Right cardiac atrium (tissue), 5 donors: ENCODE measurements around the gene PBLD. TPM values are rescaled to one million over a fixed set of nuclear protein-coding genes. Genes with fewer than 3 reads are reported as not detected.
A peak's percentile ranks its signal among the peaks of the same experiment; 100 is the strongest.
"Not testable (repeated sequence)": the region's sequence is repeated elsewhere in the genome, so short reads cannot be mapped to it uniquely, and the experiment has no call there.

ENCODE experiments used
- ATAC-seq, 2 donors: fragments of 200-7000 bp; cut with Tn5 transposase; one replicate each; pipeline versions ENCODE4 v1.8.0 to v1.9.1; 2020; ENCODE audit warnings: moderate library complexity in 2 of 2, mild to moderate bottlenecking in 1 of 2
- DNase-seq, 3 donors: peaks; one replicate each; pipeline ENCODE4 v3.0.0-alpha.2; 2020
- H3K27ac ChIP-seq: one replicate; pipeline ENCODE4 v1.5.1; 2013; ENCODE audit warnings: mild to moderate bottlenecking, low read length, control low read depth, moderate library complexity
- H3K27me3 ChIP-seq: one replicate; pipeline ENCODE4 v1.6.1; 2013; ENCODE audit not compliant: control insufficient read depth, insufficient read depth
- H3K4me1 ChIP-seq: one replicate; pipeline ENCODE4 v1.6.1; 2013; ENCODE audit warnings: low read length; ENCODE audit not compliant: control insufficient read depth, insufficient read depth
- H3K4me3 ChIP-seq: one replicate; pipeline ENCODE4 v1.5.1; 2013; ENCODE audit warnings: low read length, control low read depth
- H3K9me3 ChIP-seq: one replicate; pipeline ENCODE4 v1.6.1; 2013; ENCODE audit warnings: low read length; ENCODE audit not compliant: control insufficient read depth
- WGBS: extraction: QIAGEN DNeasy Blood & Tissue Kit; methylation state at CpG from one replicate; pipeline ENCODE4 v1.1.7; 2013; 5-methylcytosine and 5-hydroxymethylcytosine counted together
- intact Hi-C, 4 donors: fragments of 100-400 bp; cut with DNase I; formaldehyde crosslinking; loops; one replicate each; pipeline versions ENCODE4 v1.11.0 to v1.14.0; 2022 to 2023
- polyA plus RNA-seq: library from polyadenylated mRNA; stranded (reverse); fragments of 200-250 nt; gene quantifications from one replicate; pipeline ENCODE4 v1.2.3, GENCODE V29; 2013
- total RNA-seq, 4 donors: library from RNA; stranded (reverse); fragmentation: NEBNext Ultra II Directional; extraction: Animal tissue kit (Norgen Biotek cat#: 25700); gene quantifications; one replicate each; pipeline ENCODE4 v1.2.1, GENCODE V29; 2021
- donor health status: healthy with polysubstance abuse.
- donor health status: DM: no; HTN: yes; CAD: no.
- donor health status: DM: no; HTN: no; CAD: no.
- donor health status: DM: no; HTN: yes; CAD: no; lungs with severe emphysema.
- donor health status: DM: yes; HTN: yes; CAD: no.

Gene PBLD
- total and polyA plus RNA-seq, 5 donors = 2.4 to 5.5 (median 3.1) TPM

- H3K4me3 ChIP-seq = no peak overlapping the region
- ATAC-seq = no peak
- H3K27ac ChIP-seq = no peak overlapping the region
- intact Hi-C loops = loop anchor here in 3 of 4 donors (5.0 to 10.0 kb wide), 4 partner anchors 88 to 448 kb away; no protein-coding TSS in a partner anchor
- 79% methylated on average over 5 of the region's 5 CpGs for WGBS
- DNase-seq = no peak
- H3K27me3 ChIP-seq = no peaks in the 10 kb centered on the region
- no peaks in the 10 kb centered on the region for H3K9me3 ChIP-seq
- H3K4me1 ChIP-seq = no peaks in the 10 kb centered on the region
Observed at GRCh38 chr10:68302871-68303270, 29.9 kb downstream of the PBLD start.

GRCh38 chr10:68302503-68302823 is 30.3 kb downstream of the PBLD start:
- no peaks in the 10 kb centered on the region for H3K4me1 ChIP-seq
- H3K27ac ChIP-seq = no peak overlapping the region
- DNase-seq (no peak), ATAC-seq (no peak)
- no peaks in the 10 kb centered on the region for H3K9me3 ChIP-seq
- no peaks in the 10 kb centered on the region for H3K27me3 ChIP-seq
- WGBS = 65% methylated on average over 2 of the region's 2 CpGs
- H3K4me3 ChIP-seq = no peak overlapping the region
- intact Hi-C loops = loop anchor here in 3 of 4 donors (5.0 to 10.0 kb wide), 4 partner anchors 88 to 448 kb away; no protein-coding TSS in a partner anchor

- ATAC-seq (peak; percentile 26 to 63), DNase-seq (no peak)
- WGBS = 46% methylated on average over 6 of the region's 6 CpGs
- H3K4me1 ChIP-seq = no peaks in the 10 kb centered on the region
- no peak overlapping the region for H3K4me3 ChIP-seq
- no peaks in the 10 kb centered on the region for H3K27me3 ChIP-seq
- no peaks in the 10 kb centered on the region for H3K9me3 ChIP-seq
- intact Hi-C loops = loop anchor here in 3 of 4 donors (5.0 to 10.0 kb wide), 4 partner anchors 87 to 447 kb away; no protein-coding TSS in a partner anchor
- no peak overlapping the region for H3K27ac ChIP-seq
Observed at GRCh38 chr10:68301790-68302502, 30.8 kb downstream of the PBLD start.

GRCh38 chr10:68301301-68301700 is 31.4 kb downstream of the PBLD start:
- intact Hi-C loops = loop anchor here in 3 of 4 donors (5.0 to 10.0 kb wide), 4 partner anchors 86 to 446 kb away; no protein-coding TSS in a partner anchor
- no peak for ATAC-seq

GRCh38 chr10:68296843-68297663 is 35.7 kb downstream of the PBLD start:
- no peaks in the 10 kb centered on the region for H3K4me1 ChIP-seq
- WGBS = 71% methylated on average over 9 of the region's 9 CpGs
- no peak overlapping the region for H3K4me3 ChIP-seq
- no peak for DNase-seq
- no peak overlapping the region for H3K27ac ChIP-seq
- no peaks in the 10 kb centered on the region for H3K27me3 ChIP-seq
- intact Hi-C loops = no loop called here
- no peak for ATAC-seq
- no peaks in the 10 kb centered on the region for H3K9me3 ChIP-seq

More at GRCh38 chr10:68301301-68301700, 31.4 kb downstream of the PBLD start:
- no peak overlapping the region for H3K27ac ChIP-seq
- DNase-seq = no peak
- 81% methylated on average over 3 of the region's 3 CpGs for WGBS
- no peaks in the 10 kb centered on the region for H3K27me3 ChIP-seq
- no peaks in the 10 kb centered on the region for H3K4me1 ChIP-seq
- H3K4me3 ChIP-seq = no peak overlapping the region
- no peaks in the 10 kb centered on the region for H3K9me3 ChIP-seq

- Histone ChIP-seq H3K27me3 (no peaks in the 10 kb centered on the region), H3K4me3 (no peak overlapping the region), H3K27ac (no peak overlapping the region), H3K4me1 (no peaks in the 10 kb centered on the region), H3K9me3 (no peaks in the 10 kb centered on the region)
- DNase-seq = no peak
- ATAC-seq = no peak
- intact Hi-C loops = no loop called here
Observed at GRCh38 chr10:68290736-68291135, 42.0 kb downstream of the PBLD start.

- intact Hi-C loops = no loop called here
- WGBS = 94% methylated on average over 4 of the region's 4 CpGs
- DNase-seq (no peak), ATAC-seq (no peak)
- no peaks in the 10 kb centered on the region for H3K9me3 ChIP-seq
- H3K4me1 ChIP-seq = no peaks in the 10 kb centered on the region
- no peak overlapping the region for H3K27ac ChIP-seq
- no peak overlapping the region for H3K4me3 ChIP-seq
- H3K27me3 ChIP-seq = no peaks in the 10 kb centered on the region
Observed at GRCh38 chr10:68288717-68289116, 44.0 kb downstream of the PBLD start.

- intact Hi-C loops = no loop called here
- 61% methylated on average over 9 of the region's 9 CpGs for WGBS
- no peak overlapping the region for H3K27ac ChIP-seq
- ATAC-seq = no peak
- no peak for DNase-seq
- H3K4me1 ChIP-seq = no peaks in the 10 kb centered on the region
- no peak overlapping the region for H3K4me3 ChIP-seq
- H3K27me3 ChIP-seq = no peaks in the 10 kb centered on the region
- H3K9me3 ChIP-seq = no peaks in the 10 kb centered on the region
Observed at GRCh38 chr10:68284062-68285001, 48.4 kb downstream of the PBLD start.

GRCh38 chr10:68280758-68281157 is 52.0 kb downstream of the PBLD start:
- DNase-seq (no peak), ATAC-seq (no peak)
- intact Hi-C loops = no loop called here
- H3K27ac ChIP-seq = no peak overlapping the region
- no peak overlapping the region for H3K4me3 ChIP-seq
- no peaks in the 10 kb centered on the region for H3K9me3 ChIP-seq
- WGBS = 97% methylated on average over 4 of the region's 4 CpGs
- no peaks in the 10 kb centered on the region for H3K4me1 ChIP-seq
- H3K27me3 ChIP-seq = no peaks in the 10 kb centered on the region

- 97% methylated on average over 70 of the region's 70 CpGs for WGBS
- intact Hi-C loops, ATAC-seq: not testable (repeated sequence)
Observed at GRCh38 chr10:68278906-68279753, 53.6 kb downstream of the PBLD start.

More at GRCh38 chr10:68278906-68279753, 53.6 kb downstream of the PBLD start:
- not testable (repeated sequence) for H3K27ac ChIP-seq, H3K27me3 ChIP-seq, H3K9me3 ChIP-seq, H3K4me3 ChIP-seq, H3K4me1 ChIP-seq, DNase-seq
